K562 (cell line): ENCODE data around the gene TMEM239. TPM values are rescaled to one million over a fixed set of nuclear protein-coding genes. Genes with fewer than 3 reads are reported as not detected.

Experiments
- E2F3 ChIP-seq: fragments of 250-450 bp; sonication (Bioruptor Pico); IDR thresholded peaks from 2 replicates; pipeline ENCODE4 v1.4.0; 2020; ENCODE audit warnings: mild to moderate bottlenecking
- GTF2A2 ChIP-seq: IDR thresholded peaks from 2 replicates; pipeline ENCODE4 v1.6.1; 2016; ENCODE audit warnings: mild to moderate bottlenecking, missing genetic modification characterization, missing compliant biosample characterization
- HNRNPK ChIP-seq: fragments of 200-400 bp; formaldehyde crosslinking; IDR thresholded peaks from one replicate; pipeline ENCODE4 v1.6.1; 2018; ENCODE audit warnings: mild to moderate bottlenecking, low read depth, low read length; ENCODE audit not compliant: poor library complexity, severe bottlenecking
- HSF4 ChIP-seq: fragments of 250-450 bp; sonication (Bioruptor Pico); IDR thresholded peaks from 2 replicates; pipeline ENCODE4 v2.1.2; 2022; ENCODE audit warnings: mild to moderate bottlenecking, moderate library complexity, borderline replicate concordance
- KAT2B ChIP-seq: IDR thresholded peaks from one replicate; pipeline ENCODE4 v1.6.1; 2012; ENCODE audit warnings: low read depth, mild to moderate bottlenecking, control low read depth, inconsistent platforms, low read length, moderate library complexity
- NCOA4 ChIP-seq: fragments of 450-650 bp; IDR thresholded peaks from 2 replicates; pipeline ENCODE4 v1.6.1; 2018; ENCODE audit warnings: mild to moderate bottlenecking; ENCODE audit not compliant: partially characterized antibody
- PRMT5 ChIP-seq: sonication (generic); formaldehyde crosslinking; IDR thresholded peaks from 2 replicates; pipeline ENCODE4 v1.5.0; 2020; ENCODE audit warnings: missing genetic modification reagents
- TBP ChIP-seq: optimal IDR thresholded peaks from 2 replicates; pipeline ENCODE3; 2011; ENCODE audit warnings: low read depth, low read length, improper control_type of control experiment
- TEAD4 ChIP-seq, 2 experiments: sonication (generic) in 1 of 2; formaldehyde crosslinking in 1 of 2; IDR thresholded peaks; 2 replicates each; pipeline versions ENCODE4 v1.6.1 to v1.8.0; 2012 to 2022; ENCODE audit warnings: borderline replicate concordance in 1 of 2, inconsistent platforms in 1 of 2, low read length in 1 of 2, mild to moderate bottlenecking in 1 of 2, missing genetic modification reagents in 1 of 2
- TFAP4 ChIP-seq: sonication (generic); formaldehyde crosslinking; IDR thresholded peaks from 2 replicates; pipeline ENCODE4 v1.8.0; 2022; ENCODE audit warnings: missing genetic modification reagents, mild to moderate bottlenecking, moderate library complexity, borderline replicate concordance
- TOE1 ChIP-seq, 2 experiments: fragments of 450-650 bp in 1 of 2; sonication (generic) in 1 of 2; formaldehyde crosslinking in 1 of 2; IDR thresholded peaks; 2 replicates each; pipeline versions ENCODE4 v1.7.1 to v1.8.0; 2016 to 2022; ENCODE audit warnings: borderline replicate concordance in 2 of 2, mild to moderate bottlenecking in 2 of 2, antibody characterized with exemption in 1 of 2, inconsistent platforms in 1 of 2, low read depth in 1 of 2, missing genetic modification reagents in 1 of 2, moderate library complexity in 1 of 2
- YY1 ChIP-seq, 3 experiments: IDR thresholded peaks; 2 replicates each; pipeline ENCODE4 v1.6.1; 2011; ENCODE audit warnings: low read length in 2 of 3, mild to moderate bottlenecking in 2 of 3, moderate library complexity in 2 of 3, borderline replicate concordance in 1 of 3, control low read depth in 1 of 3, low read depth in 1 of 3; ENCODE audit not compliant: insufficient read depth in 3 of 3, insufficient replicate concordance in 2 of 3, control insufficient read depth in 1 of 3, insufficient read length in 1 of 3; ENCODE audit errors: extremely low read depth in 1 of 3
- ZFX ChIP-seq: sonication (generic); formaldehyde crosslinking; IDR thresholded peaks from 2 replicates; pipeline ENCODE4 v1.8.0; 2022; ENCODE audit warnings: mild to moderate bottlenecking, missing genetic modification reagents, moderate library complexity
- ZNF140 ChIP-seq: fragments of 250-450 bp; sonication (Bioruptor Pico); IDR thresholded peaks from 2 replicates; pipeline ENCODE4 v1.8.0; 2021; ENCODE audit warnings: moderate library complexity, mild to moderate bottlenecking, inconsistent platforms
- ZNF175 ChIP-seq: fragments of 200-800 bp; sonication (Bioruptor generic); IDR thresholded peaks from 2 replicates; pipeline ENCODE4 v1.6.1; 2016; ENCODE audit warnings: low read depth, mild to moderate bottlenecking, missing genetic modification characterization, missing compliant biosample characterization
- ZNF184 ChIP-seq: sonication (generic); formaldehyde crosslinking; IDR thresholded peaks from 2 replicates; pipeline ENCODE4 v1.5.0; 2020; ENCODE audit warnings: missing genetic modification reagents
- ZNF518B ChIP-seq: fragments of 250-450 bp; sonication (Bioruptor Pico); IDR thresholded peaks from 2 replicates; pipeline ENCODE4 v1.5.0; 2021; ENCODE audit warnings: mild to moderate bottlenecking, moderate library complexity
- ZNF717 ChIP-seq: fragments of 250-450 bp; sonication (Bioruptor Pico); IDR thresholded peaks from 2 replicates; pipeline ENCODE4 v1.5.0; 2021
- polyA plus RNA-seq, 8 experiments: library from polyadenylated mRNA; depleted of rRNA in 4 of 8; stranded (reverse) in 5 of 8; unstranded in 3 of 8; fragments of >200 nt; fragmentation: Nextera tagmentation in 2 of 8; fragmentation: Illumina TruSeq in 1 of 8; extraction: Ambion mirVana in 2 of 8; extraction: Trizol in 1 of 8; gene quantifications; 2 replicates each; pipeline versions ENCODE4 v1.2.1 to v1.2.3, GENCODE V29; 2011 to 2014; ENCODE audit warnings: inconsistent platforms in 1 of 8, missing spikeins in 1 of 8
- total RNA-seq, 7 experiments: library from RNA; depleted of rRNA in 6 of 7; stranded (reverse); fragments of >200 nt in 6 of 7; fragmentation: Illumina TruSeq in 2 of 7; extraction: Trizol in 2 of 7; gene quantifications; 2 replicates each; pipeline versions ENCODE4 v1.2.1 to v1.2.3, GENCODE V29; 2011 to 2021; ENCODE audit warnings: low replicate concordance in 1 of 7
- TF ChIP-seq, protein P1 (sequence below): fragments of 250-450 bp; sonication (Bioruptor Pico); IDR thresholded peaks from 2 replicates; pipeline ENCODE4 v1.8.0; 2022; ENCODE audit warnings: moderate library complexity, mild to moderate bottlenecking, inconsistent platforms

TMEM239 gene
- total and polyA plus RNA-seq, 9 of the 15 experiments (the other 6 are each of a cell fraction or from before 2014, with no cell fraction given) = not detected

GRCh38 chr20:2840138-2840966 lies 24.2 kb downstream of the TMEM239 start, which contains the start of the genes PCED1A and VPS16 (continued):
- no peak for TF ChIP-seq ZNF518B
- no peak for TF ChIP-seq NCOA4
- TF ChIP-seq PRMT5 = no peak
- no peak for TF ChIP-seq GTF2A2 (tag)
- no peak for TF ChIP-seq TEAD4 (IDR thresholded peaks at IDR 0.05; ENCODE audit: low read length)
- TF ChIP-seq TEAD4 (CRISPR knock-in tag; IDR thresholded peaks at IDR 0.05; ENCODE audit: borderline replicate concordance) = no peak
- no peak for TF ChIP-seq ZNF140 (CRISPR knock-in tag)
- TF ChIP-seq YY1 (IDR thresholded peaks at IDR 0.05; ENCODE audit: borderline replicate concordance in 1 of 3, control insufficient read depth in 1 of 3, extremely low read depth in 1 of 3, insufficient read depth in 3 of 3, insufficient read length in 1 of 3, insufficient replicate concordance in 2 of 3, low read depth in 1 of 3, low read length in 2 of 3) = peak; percentile 95 to 99 (median 99)
- peak; percentile 96 for TF ChIP-seq ZFX (CRISPR knock-in tag)
- TF ChIP-seq ZNF717 (CRISPR knock-in tag) = no peak
- TF ChIP-seq, protein P1, sequence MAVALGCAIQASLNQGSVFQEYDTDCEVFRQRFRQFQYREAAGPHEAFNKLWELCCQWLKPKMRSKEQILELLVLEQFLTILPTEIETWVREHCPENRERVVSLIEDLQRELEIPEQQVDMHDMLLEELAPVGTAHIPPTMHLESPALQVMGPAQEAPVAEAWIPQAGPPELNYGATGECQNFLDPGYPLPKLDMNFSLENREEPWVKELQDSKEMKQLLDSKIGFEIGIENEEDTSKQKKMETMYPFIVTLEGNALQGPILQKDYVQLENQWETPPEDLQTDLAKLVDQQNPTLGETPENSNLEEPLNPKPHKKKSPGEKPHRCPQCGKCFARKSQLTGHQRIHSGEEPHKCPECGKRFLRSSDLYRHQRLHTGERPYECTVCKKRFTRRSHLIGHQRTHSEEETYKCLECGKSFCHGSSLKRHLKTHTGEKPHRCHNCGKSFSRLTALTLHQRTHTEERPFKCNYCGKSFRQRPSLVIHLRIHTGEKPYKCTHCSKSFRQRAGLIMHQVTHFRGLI (CRISPR knock-in tag) = no peak
- TF ChIP-seq TOE1 (IDR thresholded peaks at IDR 0.05; ENCODE audit: borderline replicate concordance) = peak; percentile 86
- no peak for TF ChIP-seq TOE1 (CRISPR knock-in tag; IDR thresholded peaks at IDR 0.05; ENCODE audit: borderline replicate concordance, low read depth)
- TF ChIP-seq TBP = peak; percentile 30
- no peak for TF ChIP-seq HSF4 (CRISPR knock-in tag)
- no peak for TF ChIP-seq ZNF175 (CRISPR knock-in tag)
- no peak for TF ChIP-seq KAT2B
- TF ChIP-seq TFAP4 (CRISPR knock-in tag) = peak; percentile 84; the same call in 1 of the 2 replicates
- TF ChIP-seq ZNF184 (CRISPR knock-in tag) = no peak
- no peak for TF ChIP-seq HNRNPK
- 0 out of 2 replicates have a peak, but pooled peaks have one; percentile 35 for TF ChIP-seq E2F3
